ENCODE results near the gene ZFAND2A. TPM values are rescaled to one million over a fixed set of nuclear protein-coding genes. Genes with fewer than 3 reads are reported as not detected.

Gene ZFAND2A
- total RNA-seq, 1 donor from 2014 or later, result 34.5 TPM

DNA sequence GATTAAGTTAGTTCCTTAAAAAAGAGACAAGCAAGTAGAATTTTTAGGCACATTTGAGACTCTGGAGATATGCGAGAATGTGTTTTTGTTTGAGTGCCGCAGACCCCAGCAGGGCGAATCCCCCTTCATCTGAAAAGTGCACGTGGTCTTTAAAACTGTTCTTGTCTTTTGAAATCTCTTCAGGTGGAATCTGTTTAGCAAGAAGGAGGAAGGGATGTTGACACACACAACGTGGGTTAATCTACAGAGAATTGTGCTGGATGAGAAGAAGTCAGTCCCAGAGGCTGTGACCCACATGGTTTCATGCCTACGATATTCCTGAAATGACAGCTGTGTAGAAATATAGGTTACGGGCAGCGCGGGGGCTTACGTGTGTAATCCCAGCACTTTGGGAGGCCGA is 27.1 kb upstream of the ZFAND2A start:
- H3K4me3 Mint-ChIP-seq (ENCODE audit: unreplicated experiment), result no peak overlapping the region
- TF ChIP-seq, protein P1, sequence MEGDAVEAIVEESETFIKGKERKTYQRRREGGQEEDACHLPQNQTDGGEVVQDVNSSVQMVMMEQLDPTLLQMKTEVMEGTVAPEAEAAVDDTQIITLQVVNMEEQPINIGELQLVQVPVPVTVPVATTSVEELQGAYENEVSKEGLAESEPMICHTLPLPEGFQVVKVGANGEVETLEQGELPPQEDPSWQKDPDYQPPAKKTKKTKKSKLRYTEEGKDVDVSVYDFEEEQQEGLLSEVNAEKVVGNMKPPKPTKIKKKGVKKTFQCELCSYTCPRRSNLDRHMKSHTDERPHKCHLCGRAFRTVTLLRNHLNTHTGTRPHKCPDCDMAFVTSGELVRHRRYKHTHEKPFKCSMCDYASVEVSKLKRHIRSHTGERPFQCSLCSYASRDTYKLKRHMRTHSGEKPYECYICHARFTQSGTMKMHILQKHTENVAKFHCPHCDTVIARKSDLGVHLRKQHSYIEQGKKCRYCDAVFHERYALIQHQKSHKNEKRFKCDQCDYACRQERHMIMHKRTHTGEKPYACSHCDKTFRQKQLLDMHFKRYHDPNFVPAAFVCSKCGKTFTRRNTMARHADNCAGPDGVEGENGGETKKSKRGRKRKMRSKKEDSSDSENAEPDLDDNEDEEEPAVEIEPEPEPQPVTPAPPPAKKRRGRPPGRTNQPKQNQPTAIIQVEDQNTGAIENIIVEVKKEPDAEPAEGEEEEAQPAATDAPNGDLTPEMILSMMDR (IDR thresholded peaks at IDR 0.05; ENCODE audit: partially characterized antibody, unreplicated experiment), result no peak
- peaks cover 10% of the 10 kb centered on the region for H3K36me3 Mint-ChIP-seq (ENCODE audit: unreplicated experiment)
- H3K9me3 Mint-ChIP-seq (ENCODE audit: unreplicated experiment), result peaks cover 5% of the 10 kb centered on the region
- DNase-seq, result no peak
- H3K27ac Mint-ChIP-seq (ENCODE audit: unreplicated experiment), result no peak overlapping the region
- peaks cover 12% of the 10 kb centered on the region for H3K27me3 Mint-ChIP-seq (ENCODE audit: unreplicated experiment)
- no peaks in the 10 kb centered on the region for H3K4me1 Mint-ChIP-seq (ENCODE audit: low read depth, unreplicated experiment)

DNA sequence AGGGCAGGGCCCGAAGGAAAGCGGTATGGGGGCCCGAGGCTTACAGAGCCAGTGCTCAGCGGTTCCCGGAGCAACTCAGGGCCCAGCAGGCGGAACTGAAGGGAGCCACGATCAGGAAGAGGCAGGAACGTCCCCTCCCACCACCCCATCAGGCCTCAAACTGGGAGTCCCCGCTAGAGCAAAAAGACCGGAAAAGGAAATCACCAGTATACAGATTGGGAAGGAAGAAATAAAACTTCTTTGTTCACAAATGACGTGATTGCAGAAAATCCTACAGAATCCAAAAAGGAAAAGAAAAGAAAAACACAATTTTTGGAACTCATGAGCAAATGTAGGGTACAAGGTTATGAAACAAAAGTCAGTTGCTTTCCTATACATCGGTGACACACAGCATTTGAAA is 21.6 kb upstream of the ZFAND2A start:
- peaks cover 3% of the 10 kb centered on the region for H3K9me3 Mint-ChIP-seq (ENCODE audit: unreplicated experiment)

DNA sequence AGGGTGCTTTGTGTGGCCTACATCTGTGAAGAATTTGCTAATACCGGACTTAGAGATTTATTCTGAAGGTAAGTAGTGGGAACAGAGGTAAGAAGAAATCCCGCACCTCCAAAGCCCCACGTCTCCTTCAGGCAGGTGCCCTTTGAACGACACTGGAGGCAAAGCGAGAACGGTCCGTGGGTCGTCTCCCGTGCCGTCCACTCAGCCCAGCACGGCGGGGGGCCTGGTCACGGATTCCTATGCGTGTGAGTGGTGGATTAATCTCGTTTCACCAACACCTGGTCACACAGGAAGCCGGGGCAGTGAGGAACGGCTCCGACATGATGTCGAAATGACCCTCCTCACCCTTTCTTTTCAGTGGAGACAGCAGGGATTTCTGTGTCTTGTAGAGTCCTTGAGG is 21.0 kb upstream of the ZFAND2A start:
- H3K27me3 Mint-ChIP-seq (ENCODE audit: unreplicated experiment), result no peaks in the 10 kb centered on the region
- peaks cover 3% of the 10 kb centered on the region for H3K9me3 Mint-ChIP-seq (ENCODE audit: unreplicated experiment)
- no peaks in the 10 kb centered on the region for H3K4me1 Mint-ChIP-seq (ENCODE audit: low read depth, unreplicated experiment)
- peaks cover 4% of the 10 kb centered on the region for H3K36me3 Mint-ChIP-seq (ENCODE audit: unreplicated experiment)
- TF ChIP-seq, protein P1 (IDR thresholded peaks at IDR 0.05; ENCODE audit: partially characterized antibody, unreplicated experiment), result no peak
- H3K4me3 Mint-ChIP-seq (ENCODE audit: unreplicated experiment), result no peak overlapping the region
- H3K27ac Mint-ChIP-seq (ENCODE audit: unreplicated experiment), result no peak overlapping the region
- DNase-seq, result no peak

More for the DNA sequence above, 21.6 kb upstream of the ZFAND2A start:
- no peak overlapping the region for H3K4me3 Mint-ChIP-seq (ENCODE audit: unreplicated experiment)
- DNase-seq, result no peak
- H3K36me3 Mint-ChIP-seq (ENCODE audit: unreplicated experiment), result peaks cover 4% of the 10 kb centered on the region
- H3K4me1 Mint-ChIP-seq (ENCODE audit: low read depth, unreplicated experiment), result no peaks in the 10 kb centered on the region
- H3K27me3 Mint-ChIP-seq (ENCODE audit: unreplicated experiment), result no peaks in the 10 kb centered on the region
- no peak overlapping the region for H3K27ac Mint-ChIP-seq (ENCODE audit: unreplicated experiment)
- TF ChIP-seq, protein P1 (IDR thresholded peaks at IDR 0.05; ENCODE audit: partially characterized antibody, unreplicated experiment), result no peak

DNA sequence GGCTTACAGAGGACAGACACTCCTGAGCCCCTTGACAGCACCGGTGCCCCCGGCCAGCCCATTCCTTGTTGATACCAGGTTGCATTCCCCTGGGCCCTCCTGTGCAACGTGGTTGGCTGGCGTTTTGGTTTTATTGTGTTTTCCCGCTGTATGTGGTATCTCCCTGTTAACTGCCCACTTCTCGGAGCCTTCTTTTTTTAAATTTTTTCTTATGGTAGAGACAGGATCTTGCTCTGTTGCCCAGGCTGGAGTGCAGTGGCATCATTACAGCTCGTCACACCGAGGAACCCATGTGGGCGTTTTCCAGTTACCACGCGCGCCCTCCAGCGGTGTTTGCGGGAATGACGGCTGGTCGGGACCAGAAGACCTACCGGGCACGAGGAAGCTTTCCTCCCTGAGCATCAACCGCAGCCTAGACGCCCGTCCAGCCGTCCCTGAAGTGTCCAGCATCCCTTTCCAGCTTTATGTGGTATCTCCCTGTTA is 16.9 kb upstream of the ZFAND2A start:
- no peak overlapping the region for H3K4me3 Mint-ChIP-seq (ENCODE audit: unreplicated experiment)
- H3K27ac Mint-ChIP-seq (ENCODE audit: unreplicated experiment), result no peak overlapping the region
- TF ChIP-seq, protein P1 (IDR thresholded peaks at IDR 0.05; ENCODE audit: partially characterized antibody, unreplicated experiment), result no peak
- H3K36me3 Mint-ChIP-seq (ENCODE audit: unreplicated experiment), result peaks cover 4% of the 10 kb centered on the region
- peak; percentile 76 for DNase-seq
- H3K27me3 Mint-ChIP-seq (ENCODE audit: unreplicated experiment), result peaks cover 1% of the 10 kb centered on the region
- H3K4me1 Mint-ChIP-seq (ENCODE audit: low read depth, unreplicated experiment), result no peaks in the 10 kb centered on the region
- peaks cover 2% of the 10 kb centered on the region for H3K9me3 Mint-ChIP-seq (ENCODE audit: unreplicated experiment)

DNA sequence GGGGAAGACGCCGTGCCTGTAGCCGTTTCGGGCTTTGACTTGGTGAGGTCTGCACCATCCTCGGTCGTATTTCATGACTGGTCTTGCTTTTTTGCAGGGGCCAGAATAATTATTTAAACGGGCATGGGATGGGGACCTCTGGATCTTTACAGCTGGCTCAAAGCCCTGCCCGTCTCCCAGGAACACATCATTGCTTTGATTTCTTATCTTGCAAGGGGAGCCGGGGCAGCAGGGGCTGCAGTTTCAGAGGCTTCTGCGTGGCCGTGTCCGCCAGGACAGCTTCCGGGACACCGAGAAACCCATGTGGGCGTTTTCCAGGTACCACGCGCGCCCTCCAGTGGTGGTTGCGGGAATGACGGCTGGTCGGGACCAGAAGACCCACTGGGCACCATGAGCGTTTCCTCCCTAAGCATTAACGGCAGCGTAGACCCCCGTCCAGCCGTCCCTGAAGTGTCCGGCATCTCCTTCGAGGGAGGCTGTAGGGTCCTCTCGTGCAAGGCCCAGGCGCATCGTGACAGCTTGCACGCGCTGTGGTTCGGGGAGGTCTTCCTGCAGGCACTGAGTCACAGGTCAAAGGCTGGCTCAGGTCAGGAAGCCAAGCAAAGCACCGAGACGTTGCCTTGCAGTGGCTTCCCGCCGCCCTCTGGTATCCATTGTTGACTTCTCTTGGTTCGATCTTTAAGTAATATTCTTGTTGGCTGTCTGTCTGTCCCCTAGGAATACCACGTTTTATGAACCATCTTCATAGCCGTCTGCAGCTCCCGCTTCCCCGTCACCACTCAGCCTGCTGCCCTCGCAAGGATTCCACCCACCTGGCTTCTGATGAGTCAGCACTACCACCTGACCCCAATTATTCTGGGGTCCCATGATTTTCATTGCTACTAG is 16.2 kb upstream of the ZFAND2A start:
- H3K4me1 Mint-ChIP-seq (ENCODE audit: low read depth, unreplicated experiment), result no peaks in the 10 kb centered on the region

More for the DNA sequence above, 16.2 kb upstream of the ZFAND2A start:
- TF ChIP-seq, protein P1 (IDR thresholded peaks at IDR 0.05; ENCODE audit: partially characterized antibody, unreplicated experiment), result peak; percentile 97
- Mint-ChIP-seq H3K27ac (ENCODE audit: unreplicated experiment) (no peak overlapping the region), H3K9me3 (ENCODE audit: unreplicated experiment) (peaks cover 1% of the 10 kb centered on the region), H3K4me3 (ENCODE audit: unreplicated experiment) (peak overlapping the region; percentile 57), H3K36me3 (ENCODE audit: unreplicated experiment) (peaks cover 4% of the 10 kb centered on the region), H3K27me3 (ENCODE audit: unreplicated experiment) (peaks cover 1% of the 10 kb centered on the region)
- peak; percentile 96 for DNase-seq
